Tibial artery (tissue), 4 donors: ENCODE results near the gene STRIP1.

Experiments used
- DNase-seq, 2 donors: peaks; one replicate each; pipeline ENCODE4 v3.0.0-alpha.2; 2019
- H3K27ac ChIP-seq, 2 donors: fragments of 200-600 bp; sonication (generic) in 1 of 2; 1 replicate in 1 of 2; 2 replicates in 1 of 2; pipeline ENCODE4 v1.5.1; 2018 to 2019; ENCODE audit warnings: mild to moderate bottlenecking in 1 of 2
- H3K27me3 ChIP-seq, 2 donors: fragments of 200-600 bp; sonication (generic) in 1 of 2; one replicate each; pipeline versions ENCODE4 v1.5.1 to v1.6.0; 2016 to 2019
- H3K36me3 ChIP-seq, 3 donors: fragments of 200-600 bp; sonication (generic) in 2 of 3; one replicate each; pipeline ENCODE4 v1.5.1; 2016 to 2019; ENCODE audit warnings: mild to moderate bottlenecking in 2 of 3
- H3K4me1 ChIP-seq, 4 donors: fragments of 200-600 bp; sonication (generic) in 2 of 4; 1 replicate in 3 of 4; 2 replicates in 1 of 4; pipeline ENCODE4 v1.5.1; 2016 to 2019
- H3K4me3 ChIP-seq, 2 donors: fragments of 200-600 bp; sonication (generic) in 1 of 2; 1 replicate in 1 of 2; 2 replicates in 1 of 2; pipeline ENCODE4 v1.5.1; 2018 to 2019; ENCODE audit warnings: mild to moderate bottlenecking in 2 of 2
- H3K9me3 ChIP-seq, 3 donors: fragments of 200-600 bp; sonication (generic) in 1 of 3; one replicate each; pipeline ENCODE4 v1.5.1; 2016 to 2019
- CTCF ChIP-seq, 2 experiments: fragments of 200-600 bp in 1 of 2; fragments of 450-650 bp in 1 of 2; IDR thresholded peaks; one replicate each; pipeline ENCODE4 v1.5.1; 2017 to 2019; ENCODE audit warnings: antibody characterized with exemption in 2 of 2, mild to moderate bottlenecking in 1 of 2, moderate library complexity in 1 of 2
- intact Hi-C: fragments of 100-400 bp; cut with DNase I; formaldehyde crosslinking; loops from one replicate; pipeline ENCODE4 v1.15.0; 2023; ENCODE audit warnings: low total_unique reads

Gene STRIP1

GRCh38 chr1:109995536-109995935 lies 38.9 kb upstream of the STRIP1 start:
- peaks cover 0 to 5% (median 0%) of the 10 kb centered on the region in 3 donors for H3K36me3 ChIP-seq
- intact Hi-C loops, result no loop called here
- H3K4me1 ChIP-seq, result peaks cover 0 to 57% (median 27%) of the 10 kb centered on the region in 4 donors
- H3K9me3 ChIP-seq, result no peaks in the 10 kb centered on the region
- no peak for TF ChIP-seq CTCF (IDR thresholded peaks at IDR 0.05)
- no peak overlapping the region for H3K27ac ChIP-seq
- DNase-seq, result no peak
- H3K27me3 ChIP-seq, result no peaks in the 10 kb centered on the region
- H3K4me3 ChIP-seq, result no peak overlapping the region

DNA sequence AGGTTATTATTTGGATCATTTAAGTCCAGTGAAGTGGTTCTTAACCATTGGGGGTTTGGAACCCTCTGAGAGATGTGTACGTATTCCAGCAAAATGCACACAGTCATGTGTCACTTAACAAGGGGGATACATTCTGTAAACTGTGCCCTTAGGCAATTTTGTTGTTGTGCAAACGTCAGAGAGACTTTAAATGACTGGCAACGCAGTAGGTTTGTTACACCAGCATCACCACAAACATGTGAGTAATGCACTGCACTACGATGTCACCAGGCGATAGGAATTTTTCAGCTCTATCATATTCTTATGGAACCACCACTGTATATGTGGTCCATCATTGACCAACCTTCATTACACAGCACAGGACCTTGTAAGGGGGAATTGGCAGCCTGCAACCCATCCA lies 37.9 kb upstream of the STRIP1 start:
- Histone ChIP-seq H3K4me1 (peaks cover 0 to 48% (median 20%) of the 10 kb centered on the region in 4 donors), H3K27ac (no peak overlapping the region), H3K4me3 (no peak overlapping the region), H3K27me3 (no peaks in the 10 kb centered on the region), H3K9me3 (no peaks in the 10 kb centered on the region), H3K36me3 (peaks cover 0 to 1% (median 0%) of the 10 kb centered on the region in 3 donors)
- no peak for TF ChIP-seq CTCF (IDR thresholded peaks at IDR 0.05)
- no peak for DNase-seq
- intact Hi-C loops, result no loop called here

GRCh38 chr1:109997204-109997866 lies 37.1 kb upstream of the STRIP1 start:
- no peak overlapping the region for H3K27ac ChIP-seq
- H3K4me1 ChIP-seq, result peaks cover 0 to 45% (median 19%) of the 10 kb centered on the region in 4 donors
- intact Hi-C loops, result no loop called here
- no peaks in the 10 kb centered on the region for H3K9me3 ChIP-seq
- no peaks in the 10 kb centered on the region for H3K36me3 ChIP-seq
- no peak for TF ChIP-seq CTCF (IDR thresholded peaks at IDR 0.05)
- no peak for DNase-seq
- H3K27me3 ChIP-seq, result no peaks in the 10 kb centered on the region
- no peak overlapping the region for H3K4me3 ChIP-seq

DNA sequence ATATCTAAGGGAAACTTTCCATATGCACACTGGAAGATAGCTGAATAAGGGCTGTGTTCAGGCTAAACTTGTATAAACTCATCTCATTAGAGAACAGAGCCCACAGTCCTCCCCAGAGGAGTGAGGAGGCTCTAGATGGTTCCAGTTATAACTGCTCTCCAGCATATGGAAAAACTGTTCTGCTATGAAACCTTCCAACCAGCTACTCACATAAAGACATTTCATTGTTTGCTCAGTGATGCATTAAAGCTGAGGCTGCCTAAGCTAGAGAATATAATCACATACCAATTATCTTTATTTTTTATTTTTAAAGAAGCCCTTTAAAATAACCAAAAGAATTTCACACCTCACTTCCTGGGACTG lies 36.6 kb upstream of the STRIP1 start:
- H3K4me1 ChIP-seq, result peaks cover 0 to 39% (median 19%) of the 10 kb centered on the region in 4 donors
- H3K4me3 ChIP-seq, result no peak overlapping the region
- intact Hi-C loops, result no loop called here
- no peaks in the 10 kb centered on the region for H3K9me3 ChIP-seq
- no peak overlapping the region for H3K27ac ChIP-seq
- no peaks in the 10 kb centered on the region for H3K27me3 ChIP-seq
- DNase-seq, result no peak
- no peak for TF ChIP-seq CTCF (IDR thresholded peaks at IDR 0.05)
- no peaks in the 10 kb centered on the region for H3K36me3 ChIP-seq

GRCh38 chr1:110002695-110003094 lies 31.7 kb upstream of the STRIP1 start:
- peak overlapping the region in 1 of 2 donors; percentile 60 for H3K27ac ChIP-seq
- DNase-seq, result no peak
- TF ChIP-seq CTCF (IDR thresholded peaks at IDR 0.05), result no peak
- peaks cover 0 to 48% (median 28%) of the 10 kb centered on the region in 4 donors for H3K4me1 ChIP-seq
- no peaks in the 10 kb centered on the region for H3K36me3 ChIP-seq
- H3K27me3 ChIP-seq, result no peaks in the 10 kb centered on the region
- H3K9me3 ChIP-seq, result no peaks in the 10 kb centered on the region
- intact Hi-C loops, result no loop called here
- H3K4me3 ChIP-seq, result no peak overlapping the region
